K562 (cell line): ENCODE data around the gene TTC39B.

Experiments used
- CTCF ChIP-seq, 3 experiments: IDR thresholded peaks in 2 of 3; conservative IDR thresholded peaks in 1 of 3; 2 replicates each; pipeline ENCODE4 v1.5.1; 2011 to 2012; ENCODE audit warnings: low read length in 3 of 3, mild to moderate bottlenecking in 3 of 3, control low read depth in 2 of 3, improper control_type of control experiment in 1 of 3, inconsistent platforms in 1 of 3, low read depth in 1 of 3, mixed read lengths in 1 of 3, moderate library complexity in 1 of 3; ENCODE audit not compliant: insufficient read depth in 2 of 3
- IFI16 ChIP-seq: fragments of 250-450 bp; sonication (Bioruptor Pico); IDR thresholded peaks from 2 replicates; pipeline ENCODE4 v2.1.2; 2022; ENCODE audit warnings: mild to moderate bottlenecking, inconsistent platforms
- MTA2 ChIP-seq: fragments of 450-650 bp; IDR thresholded peaks from 2 replicates; pipeline ENCODE4 v1.6.1; 2016; ENCODE audit warnings: low read depth
- ZNF133 ChIP-seq: fragments of 250-450 bp; sonication (Bioruptor Pico); IDR thresholded peaks from 2 replicates; pipeline ENCODE4 v1.4.0; 2020; ENCODE audit warnings: mild to moderate bottlenecking
- ZNF280B ChIP-seq: fragments of 250-450 bp; sonication (Bioruptor Pico); IDR thresholded peaks from 2 replicates; pipeline ENCODE4 v1.5.1; 2021; ENCODE audit warnings: mild to moderate bottlenecking
- ZNF347 ChIP-seq: fragments of 450-650 bp; formaldehyde crosslinking; IDR thresholded peaks from 2 replicates; pipeline ENCODE4 v1.4.0; 2020; ENCODE audit warnings: low read depth, mild to moderate bottlenecking, moderate library complexity
- ZNF592 ChIP-seq: fragments of 450-650 bp; IDR thresholded peaks from 2 replicates; pipeline ENCODE4 v1.6.1; 2017; ENCODE audit warnings: antibody characterized with exemption, mild to moderate bottlenecking

GRCh38 chr9:15213249-15213648 lies 93.8 kb downstream of the TTC39B start:
- no peak for TF ChIP-seq ZNF592
- TF ChIP-seq ZNF347 (CRISPR knock-in tag), result no peak
- no peak for TF ChIP-seq CTCF (IDR thresholded peaks at IDR 0.05 in 2 of 3, conservative IDR thresholded peaks at IDR 0.05 in 1 of 3; ENCODE audit: insufficient read depth in 2 of 3, low read depth in 1 of 3, low read length in 3 of 3)
- no peak for TF ChIP-seq IFI16 (CRISPR knock-in tag)
- TF ChIP-seq MTA2, result no peak
- no peak for TF ChIP-seq ZNF133 (CRISPR knock-in tag)
- TF ChIP-seq ZNF280B (CRISPR knock-in tag), result no peak
